H1 (cell line): ENCODE data around the gene PCTP. TPM values are rescaled to one million over a fixed set of nuclear protein-coding genes. Genes with fewer than 3 reads are reported as not detected.

Experiments
- CTCF ChIA-PET: fragments of 300-600 bp; sonication (Branson Sonifier 250); formaldehyde crosslinking; loops from one replicate; lab custom pipeline; 2021; ENCODE audit not compliant: partially characterized antibody; lab: Charles Lee
- POLR2A ChIA-PET: fragments of 300-600 bp; sonication (Branson Sonifier 250); formaldehyde crosslinking; loops from one replicate; lab custom pipeline; 2021; ENCODE audit warnings: inconsistent platforms; ENCODE audit not compliant: partially characterized antibody; lab: Charles Lee
- DNase-seq, 2 experiments: peaks; one replicate each; pipeline versions ENCODE4 v3.0.0 to v3.0.0-alpha.2; 2010 to 2022; ENCODE audit warnings: low spot score in 2 of 2, low read depth in 1 of 2, mixed read lengths in 1 of 2
- FAIRE-seq: peaks from 2 replicates; lab custom pipeline; 2011; peaks lifted over from hg19 to GRCh38; lab: Jason Lieb, UNC
- H2AFZ ChIP-seq: 2 replicates; pipeline ENCODE4 v1.8.1; 2012; ENCODE audit warnings: low read length, inconsistent platforms
- H2AK5ac ChIP-seq: 2 replicates; pipeline ENCODE4 v1.6.1; 2013; ENCODE audit warnings: low read depth, low read length
- H2BK120ac ChIP-seq: replicated peaks from 2 replicates; pipeline ENCODE3; 2013; ENCODE audit warnings: low read depth, low read length, inconsistent platforms
- H2BK12ac ChIP-seq: 2 replicates; pipeline ENCODE4 v1.6.1; 2013; ENCODE audit warnings: low read depth, low read length
- H2BK15ac ChIP-seq: 2 replicates; pipeline ENCODE4 v1.6.1; 2013; ENCODE audit warnings: low read length
- H2BK20ac ChIP-seq: 2 replicates; pipeline ENCODE4 v1.6.1; 2013; ENCODE audit warnings: low read length
- H2BK5ac ChIP-seq: 2 replicates; pipeline ENCODE4 v1.6.1; 2013; ENCODE audit warnings: low read depth, low read length
- H3K14ac ChIP-seq: 2 replicates; pipeline ENCODE4 v1.6.1; 2013; ENCODE audit warnings: inconsistent platforms; ENCODE audit not compliant: insufficient read length
- H3K18ac ChIP-seq: 2 replicates; pipeline ENCODE4 v1.6.1; 2013; ENCODE audit warnings: low read length; ENCODE audit errors: extremely low read depth
- H3K23ac ChIP-seq: 2 replicates; pipeline ENCODE4 v1.6.1; 2013; ENCODE audit warnings: inconsistent platforms; ENCODE audit not compliant: insufficient read length
- H3K23me2 ChIP-seq: 2 replicates; pipeline ENCODE4 v1.6.1; 2013; ENCODE audit warnings: low read depth, low read length
- H3K27ac ChIP-seq: 2 replicates; pipeline ENCODE4 v1.6.1; 2011; ENCODE audit warnings: low read depth, low read length, inconsistent platforms
- H3K27me3 ChIP-seq, 4 experiments: replicated peaks in 1 of 4; 1 replicate in 1 of 4; 2 replicates in 3 of 4; pipeline versions ENCODE4 v1.6.1 to v1.8.1; 2011 to 2013; ENCODE audit warnings: low read length in 3 of 4, mild to moderate bottlenecking in 3 of 4, inconsistent platforms in 2 of 4, mixed read lengths in 2 of 4, moderate library complexity in 1 of 4; ENCODE audit not compliant: control insufficient read depth in 3 of 4, insufficient read depth in 3 of 4; ENCODE audit errors: extremely low read depth in 1 of 4
- H3K36me3 ChIP-seq, 4 experiments: 2 replicates each; pipeline versions ENCODE4 v1.6.1 to v1.8.1; 2011 to 2013; ENCODE audit warnings: mild to moderate bottlenecking in 4 of 4, low read length in 3 of 4, moderate library complexity in 2 of 4, control low read depth in 1 of 4, inconsistent platforms in 1 of 4; ENCODE audit not compliant: insufficient read depth in 4 of 4, control insufficient read depth in 2 of 4
- H3K4ac ChIP-seq: replicated peaks from 2 replicates; pipeline ENCODE3; 2013; ENCODE audit warnings: low read length, low read depth, mixed read lengths, inconsistent platforms; ENCODE audit not compliant: insufficient read length
- H3K4me1 ChIP-seq, 4 experiments: replicated peaks in 1 of 4; 1 replicate in 1 of 4; 2 replicates in 3 of 4; pipeline versions ENCODE4 v1.6.1 to v1.8.1; 2011 to 2013; ENCODE audit warnings: low read length in 3 of 4, inconsistent platforms in 2 of 4, mixed read lengths in 1 of 4; ENCODE audit not compliant: insufficient read depth in 4 of 4, control insufficient read depth in 3 of 4
- H3K4me2 ChIP-seq, 2 experiments: 2 replicates each; pipeline versions ENCODE4 v1.6.1 to v1.8.1; 2011 to 2013; ENCODE audit warnings: low read depth in 2 of 2, low read length in 2 of 2, control low read depth in 1 of 2, inconsistent platforms in 1 of 2, mild to moderate bottlenecking in 1 of 2; ENCODE audit not compliant: insufficient read depth in 1 of 2
- H3K4me3 ChIP-seq, 4 experiments: fragments of 200-600, 300-600 bp in 1 of 4; sonication (generic), shearing (Covaris generic), sonication (Bioruptor Twin) in 1 of 4; 2 replicates each; pipeline versions ENCODE4 v1.5.1 to v1.8.1; 2011 to 2016; ENCODE audit warnings: low read length in 4 of 4, low read depth in 3 of 4, control low read depth in 2 of 4, inconsistent platforms in 2 of 4, mild to moderate bottlenecking in 2 of 4, mixed read lengths in 1 of 4, moderate library complexity in 1 of 4; ENCODE audit not compliant: insufficient read depth in 2 of 4; ENCODE audit errors: extremely low read depth in 1 of 4
- H3K56ac ChIP-seq: replicated peaks from 2 replicates; pipeline ENCODE3; 2013; ENCODE audit warnings: low read depth, mild to moderate bottlenecking, mixed read lengths, low read length, inconsistent platforms; ENCODE audit not compliant: insufficient read length
- H3K79me1 ChIP-seq: 2 replicates; pipeline ENCODE4 v1.6.1; 2013; ENCODE audit warnings: low read depth, low read length, control low read depth
- H3K79me2 ChIP-seq, 2 experiments: 2 replicates each; pipeline versions ENCODE4 v1.6.1 to v1.8.1; 2012 to 2013; ENCODE audit warnings: low read length in 2 of 2, mild to moderate bottlenecking in 2 of 2, inconsistent platforms in 1 of 2; ENCODE audit not compliant: insufficient read depth in 2 of 2, control insufficient read depth in 1 of 2
- H3K9ac ChIP-seq, 4 experiments: replicated peaks in 1 of 4; 1 replicate in 1 of 4; 2 replicates in 3 of 4; pipeline versions ENCODE4 v1.6.1 to v1.8.1; 2011 to 2013; ENCODE audit warnings: low read depth in 3 of 4, low read length in 3 of 4, control low read depth in 2 of 4, mild to moderate bottlenecking in 2 of 4, moderate library complexity in 2 of 4, inconsistent platforms in 1 of 4; ENCODE audit errors: extremely low read depth in 1 of 4
- H3K9me3 ChIP-seq, 2 experiments: 2 replicates each; pipeline versions ENCODE4 v1.6.1 to v1.8.1; 2012 to 2013; ENCODE audit warnings: mild to moderate bottlenecking in 2 of 2, moderate library complexity in 2 of 2, control low read depth in 1 of 2, inconsistent platforms in 1 of 2, low read depth in 1 of 2, low read length in 1 of 2, mixed read lengths in 1 of 2; ENCODE audit not compliant: insufficient read depth in 2 of 2
- H4K20me1 ChIP-seq, 2 experiments: replicated peaks in 1 of 2; 2 replicates each; pipeline versions ENCODE3 to v1.8.1; 2011 to 2013; ENCODE audit warnings: inconsistent platforms in 2 of 2, low read length in 2 of 2, mild to moderate bottlenecking in 1 of 2; ENCODE audit not compliant: insufficient read depth in 2 of 2, control insufficient read depth in 1 of 2
- H4K5ac ChIP-seq: 2 replicates; pipeline ENCODE4 v1.6.1; 2013; ENCODE audit warnings: low read length, low read depth, mixed read lengths, inconsistent platforms; ENCODE audit not compliant: insufficient read length
- H4K8ac ChIP-seq: 2 replicates; pipeline ENCODE4 v1.8.0; 2013; ENCODE audit warnings: mild to moderate bottlenecking, moderate library complexity, low read length, inconsistent platforms; ENCODE audit not compliant: insufficient read depth; ENCODE audit errors: extremely low read depth
- H4K91ac ChIP-seq: replicated peaks from 2 replicates; pipeline ENCODE3; 2013; ENCODE audit warnings: low read length, mixed read lengths, inconsistent platforms; ENCODE audit not compliant: insufficient read length
- CTCF ChIP-seq, 3 experiments: IDR thresholded peaks; 1 replicate in 2 of 3; 2 replicates in 1 of 3; pipeline versions ENCODE4 v1.5.1 to v1.6.1; 2011; ENCODE audit warnings: low read length in 3 of 3, mild to moderate bottlenecking in 3 of 3, inconsistent platforms in 2 of 3, low read depth in 1 of 3, moderate library complexity in 1 of 3; ENCODE audit not compliant: insufficient read depth in 1 of 3; ENCODE audit errors: control extremely low read depth in 1 of 3
- POLR2AphosphoS5 ChIP-seq: IDR thresholded peaks from 2 replicates; pipeline ENCODE4 v1.6.1; 2011; ENCODE audit warnings: low read depth, low read length
- RAD21 ChIP-seq, 2 experiments: IDR thresholded peaks in 1 of 2; conservative IDR thresholded peaks in 1 of 2; 2 replicates each; pipeline ENCODE4 v1.6.1; 2011; ENCODE audit warnings: low read depth in 2 of 2, low read length in 2 of 2, improper control_type of control experiment in 1 of 2, inconsistent platforms in 1 of 2, mild to moderate bottlenecking in 1 of 2, moderate library complexity in 1 of 2
- RNF2 ChIP-seq: fragments of 200-900, 300-1000 bp; sonication (generic); IDR thresholded peaks from 2 replicates; pipeline ENCODE4 v1.7.1; 2016; ENCODE audit warnings: borderline replicate concordance, low read depth, mild to moderate bottlenecking, antibody characterized with exemption, low read length; ENCODE audit not compliant: poor library complexity, severe bottlenecking; ENCODE audit errors: missing control alignments
- WGBS, 2 experiments: shearing (Covaris generic) in 1 of 2; methylation state at CpG; one replicate each; pipeline versions ENCODE4 v1.1.6 to v1.1.7; 2013 to 2015; ENCODE audit warnings: low lambda C conversion rate in 2 of 2, mixed read lengths in 2 of 2, inconsistent platforms in 1 of 2, low coverage in 1 of 2, missing lambda C conversion rate in 1 of 2; ENCODE audit not compliant: insufficient replicate concordance in 2 of 2, insufficient coverage in 1 of 2, insufficient read length in 1 of 2; ENCODE audit errors: extremely low coverage in 1 of 2, missing lambda C conversion rate in 1 of 2; 5-methylcytosine and 5-hydroxymethylcytosine counted together
- polyA plus RNA-seq, 7 experiments: library from polyadenylated mRNA; depleted of rRNA in 3 of 7; stranded (reverse) in 5 of 7; unstranded in 2 of 7; fragments of >200 nt in 5 of 7; fragments of 200-250 nt in 2 of 7; gene quantifications; 1 replicate in 5 of 7; 2 replicates in 1 of 7; 4 replicates in 1 of 7; pipeline versions ENCODE4 v1.2.1 to v1.2.3, GENCODE V29; 2011 to 2013; ENCODE audit warnings: missing spikeins in 2 of 7, mixed read lengths in 2 of 7
- total RNA-seq: library from RNA; stranded (reverse); fragmentation: NEBNext Ultra II Directional; extraction: Animal tissue kit (Norgen Biotek cat#: 25700); gene quantifications from 2 replicates; pipeline ENCODE4 v1.2.1, GENCODE V29; 2021

Gene PCTP
- total and polyA plus RNA-seq, 2 of the 8 experiments (the other 6 are each of a cell fraction or from before 2014, with no cell fraction given), result 14.1 to 14.6 TPM

- no peak overlapping the region for H2BK20ac ChIP-seq
- H2BK120ac ChIP-seq, result no peak overlapping the region
- H3K14ac ChIP-seq, result no peak overlapping the region
- no peak overlapping the region for H2BK12ac ChIP-seq
- H3K18ac ChIP-seq, result no peak overlapping the region
- H3K4me3 ChIP-seq, result no peak overlapping the region
- H3K56ac ChIP-seq, result no peak overlapping the region
- DNase-seq, result peak; percentile 67 to 88
- TF ChIP-seq RAD21 (IDR thresholded peaks at IDR 0.05 in 1 of 2, conservative IDR thresholded peaks at IDR 0.05 in 1 of 2; ENCODE audit: low read depth in 2 of 2, low read length in 2 of 2), result peak; percentile 68 to 78
- TF ChIP-seq RNF2, result no peak
- no peak for TF ChIP-seq POLR2AphosphoS5
- peak in 2 of 3 experiments; percentile 64 to 68; a peak in 3 of 4 replicates for TF ChIP-seq CTCF (IDR thresholded peaks at IDR 0.05; ENCODE audit: control extremely low read depth in 1 of 3, insufficient read depth in 1 of 3, low read depth in 1 of 3, low read length in 3 of 3)
- TF ChIP-seq, all 59 proteins: peak for 2
- no peaks in the 10 kb centered on the region for H3K79me1 ChIP-seq
- no peak overlapping the region for H2BK5ac ChIP-seq
- no peaks in the 10 kb centered on the region for H3K36me3 ChIP-seq
- no peaks in the 10 kb centered on the region for H3K9me3 ChIP-seq
- no peak overlapping the region for H4K91ac ChIP-seq
- POLR2A ChIA-PET, result interaction anchor here (0.6 to 1.2 kb wide), 3 partner anchors 40 to 116 kb away, joined by 3 to 7 read pairs (median 3); no protein-coding TSS in a partner anchor
- H2AK5ac ChIP-seq, result no peak overlapping the region
- CTCF ChIA-PET, result interaction anchor here (0.6 to 8.4 kb wide), 47 partner anchors 8 to 219 kb away, joined by 3 to 96 read pairs (median 4); partner anchors contain the start of gene PCTP
- H4K20me1 ChIP-seq, result no peaks in the 10 kb centered on the region
- no peak overlapping the region for H4K5ac ChIP-seq
- no peaks in the 10 kb centered on the region for H3K23me2 ChIP-seq
- H2AFZ ChIP-seq, result no peak overlapping the region
- H3K27ac ChIP-seq, result no peak overlapping the region
- no peak overlapping the region for H3K4me2 ChIP-seq
- no peak overlapping the region for H4K8ac ChIP-seq
- FAIRE-seq, result peak; percentile 36
- H3K4me1 ChIP-seq, result peaks cover 0 to 4% (median 3%) of the 10 kb centered on the region in 4 experiments; a peak in 4 of 7 replicates
- no peaks in the 10 kb centered on the region for H3K79me2 ChIP-seq
- no peaks in the 10 kb centered on the region for H3K27me3 ChIP-seq
- no peak overlapping the region for H3K23ac ChIP-seq
- no peak overlapping the region for H2BK15ac ChIP-seq
- 68% methylated on average over 11 of the region's 11 CpGs; no CpG with 5 or more reads in 1 of the 2 experiments for WGBS, 2 experiments
- H3K9ac ChIP-seq, result no peak overlapping the region
- no peak overlapping the region for H3K4ac ChIP-seq
These were observed 32.7 kb upstream of the PCTP start for GRCh38 chr17:55717898-55718735.
